ENCODE results near the gene RBM33.

DNA sequence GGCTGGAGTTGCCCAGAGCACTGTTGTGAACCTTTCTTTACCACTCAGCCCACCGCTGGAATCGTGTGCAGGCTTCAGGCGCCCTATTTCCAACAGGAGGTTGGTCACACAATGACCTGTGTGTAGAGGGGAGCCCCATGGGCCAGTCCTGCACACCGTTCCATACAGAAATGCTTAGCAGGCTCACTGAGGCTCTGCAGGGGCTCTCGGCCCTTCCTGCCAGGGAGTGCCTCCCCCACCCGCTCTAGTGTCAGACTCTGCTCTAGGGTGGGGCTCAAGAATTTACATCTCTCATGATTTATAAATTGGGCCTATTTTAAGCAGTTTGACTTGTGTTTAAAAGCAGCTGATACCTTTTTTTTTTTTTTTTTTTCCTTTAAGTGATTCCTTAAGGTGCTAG lies 125.8 kb downstream of the RBM33 start:
- TF ChIP-seq POLR2A (IDR thresholded peaks at IDR 0.05), result no peak
- TF ChIP-seq, protein P1, sequence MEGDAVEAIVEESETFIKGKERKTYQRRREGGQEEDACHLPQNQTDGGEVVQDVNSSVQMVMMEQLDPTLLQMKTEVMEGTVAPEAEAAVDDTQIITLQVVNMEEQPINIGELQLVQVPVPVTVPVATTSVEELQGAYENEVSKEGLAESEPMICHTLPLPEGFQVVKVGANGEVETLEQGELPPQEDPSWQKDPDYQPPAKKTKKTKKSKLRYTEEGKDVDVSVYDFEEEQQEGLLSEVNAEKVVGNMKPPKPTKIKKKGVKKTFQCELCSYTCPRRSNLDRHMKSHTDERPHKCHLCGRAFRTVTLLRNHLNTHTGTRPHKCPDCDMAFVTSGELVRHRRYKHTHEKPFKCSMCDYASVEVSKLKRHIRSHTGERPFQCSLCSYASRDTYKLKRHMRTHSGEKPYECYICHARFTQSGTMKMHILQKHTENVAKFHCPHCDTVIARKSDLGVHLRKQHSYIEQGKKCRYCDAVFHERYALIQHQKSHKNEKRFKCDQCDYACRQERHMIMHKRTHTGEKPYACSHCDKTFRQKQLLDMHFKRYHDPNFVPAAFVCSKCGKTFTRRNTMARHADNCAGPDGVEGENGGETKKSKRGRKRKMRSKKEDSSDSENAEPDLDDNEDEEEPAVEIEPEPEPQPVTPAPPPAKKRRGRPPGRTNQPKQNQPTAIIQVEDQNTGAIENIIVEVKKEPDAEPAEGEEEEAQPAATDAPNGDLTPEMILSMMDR (IDR thresholded peaks at IDR 0.05 in 8 of 11, conservative IDR thresholded peaks at IDR 0.05 in 3 of 11), result no peak
- TF ChIP-seq POLR2AphosphoS5 (IDR thresholded peaks at IDR 0.05), result peak in 1 of 3 donors; percentile 15
